Thoracic aorta (tissue), 2 donors: ENCODE results near the gene TFEB. TPM values are rescaled to one million over a fixed set of nuclear protein-coding genes. Genes with fewer than 3 reads are reported as not detected.

ENCODE experiments used
- ATAC-seq: fragments of 150-250 bp; one replicate; pipeline ENCODE4 v1.8.0; 2017; ENCODE audit warnings: low read depth; ENCODE audit not compliant: insufficient number of reproducible peaks, low FRiP score
- DNase-seq: peaks from one replicate; pipeline ENCODE4 v3.0.0-alpha.2; 2020; ENCODE audit warnings: low spot score
- H3K27ac ChIP-seq, 2 donors: fragments of 200-600 bp; sonication (generic); 1 replicate in 1 of 2; 2 replicates in 1 of 2; pipeline ENCODE4 v1.5.1; 2016; ENCODE audit warnings: mild to moderate bottlenecking in 2 of 2, moderate library complexity in 2 of 2
- H3K27me3 ChIP-seq: fragments of 200-600 bp; sonication (generic); replicated peaks from 2 replicates; pipeline ENCODE4 v1.6.0; 2016; ENCODE audit warnings: mild to moderate bottlenecking; ENCODE audit not compliant: insufficient read depth
- H3K36me3 ChIP-seq: fragments of 200-600 bp; sonication (generic); one replicate; pipeline ENCODE4 v1.5.1; 2016
- H3K4me1 ChIP-seq, 2 donors: fragments of 200-600 bp; sonication (generic); 1 replicate in 1 of 2; 2 replicates in 1 of 2; pipeline versions ENCODE4 v1.5.1 to v1.6.0; 2016; ENCODE audit warnings: low read depth in 2 of 2, mild to moderate bottlenecking in 1 of 2; ENCODE audit not compliant: control insufficient read depth in 1 of 2
- H3K4me3 ChIP-seq: fragments of 200-600 bp; sonication (generic); 2 replicates; pipeline ENCODE4 v1.5.1; 2016; ENCODE audit warnings: mild to moderate bottlenecking
- H3K9me3 ChIP-seq: fragments of 200-600 bp; sonication (generic); 2 replicates; pipeline ENCODE4 v1.5.1; 2016
- CTCF ChIP-seq: fragments of 200-600 bp; sonication (generic); IDR thresholded peaks from one replicate; pipeline ENCODE4 v1.5.1; 2019; ENCODE audit warnings: antibody characterized with exemption
- total RNA-seq, 2 donors: library from RNA; depleted of rRNA; stranded (reverse); fragments of >200 nt; gene quantifications; one replicate each; pipeline versions ENCODE4 v1.1.0 to v1.2.3, GENCODE V29; 2016

The TFEB gene
- total RNA-seq, 2 donors from 2014 or later, result 22.9 to 23.8 TPM

- no peak overlapping the region for H3K4me3 ChIP-seq
- no peaks in the 10 kb centered on the region for H3K27me3 ChIP-seq
- ATAC-seq (no peak), DNase-seq (no peak)
- no peaks in the 10 kb centered on the region for H3K9me3 ChIP-seq
- H3K4me1 ChIP-seq, result no peaks in the 10 kb centered on the region
- H3K36me3 ChIP-seq, result no peaks in the 10 kb centered on the region
- no peak overlapping the region for H3K27ac ChIP-seq
- TF ChIP-seq CTCF, result no peak
These were observed 87.3 kb downstream of the TFEB start for GRCh38 chr6:41648070-41648585.

GRCh38 chr6:41647061-41647511 lies 88.3 kb downstream of the TFEB start:
- DNase-seq (no peak), ATAC-seq (no peak)
- no peak for TF ChIP-seq CTCF
- Histone ChIP-seq H3K4me3 (no peak overlapping the region), H3K36me3 (no peaks in the 10 kb centered on the region), H3K27me3 (no peaks in the 10 kb centered on the region), H3K9me3 (no peaks in the 10 kb centered on the region), H3K27ac (no peak overlapping the region), H3K4me1 (no peaks in the 10 kb centered on the region)

- ATAC-seq (no peak), DNase-seq (no peak)
- TF ChIP-seq CTCF, result no peak
- no peaks in the 10 kb centered on the region for H3K4me1 ChIP-seq
- no peak overlapping the region for H3K27ac ChIP-seq
- H3K9me3 ChIP-seq, result no peaks in the 10 kb centered on the region
- H3K27me3 ChIP-seq, result no peaks in the 10 kb centered on the region
- H3K4me3 ChIP-seq, result no peak overlapping the region
- no peaks in the 10 kb centered on the region for H3K36me3 ChIP-seq
These were observed 89.2 kb downstream of the TFEB start for GRCh38 chr6:41646026-41646795.

GRCh38 chr6:41645007-41645618 lies 90.3 kb downstream of the TFEB start:
- H3K4me3 ChIP-seq, result no peak overlapping the region
- ATAC-seq (no peak), DNase-seq (no peak)
- H3K9me3 ChIP-seq, result no peaks in the 10 kb centered on the region
- H3K27me3 ChIP-seq, result no peaks in the 10 kb centered on the region
- H3K36me3 ChIP-seq, result no peaks in the 10 kb centered on the region
- no peaks in the 10 kb centered on the region for H3K4me1 ChIP-seq
- no peak for TF ChIP-seq CTCF
- no peak overlapping the region for H3K27ac ChIP-seq

- no peaks in the 10 kb centered on the region for H3K9me3 ChIP-seq
- no peaks in the 10 kb centered on the region for H3K36me3 ChIP-seq
- no peak for ATAC-seq
- no peak for DNase-seq
- no peaks in the 10 kb centered on the region for H3K4me1 ChIP-seq
- no peak for TF ChIP-seq CTCF
- no peak overlapping the region for H3K27ac ChIP-seq
- no peak overlapping the region for H3K4me3 ChIP-seq
- no peaks in the 10 kb centered on the region for H3K27me3 ChIP-seq
These were observed 91.0 kb downstream of the TFEB start for GRCh38 chr6:41644297-41644879.
